NT2/D1 (cell line): ENCODE data around the gene KIFBP.
"Not testable (repeated sequence)": the region's sequence is repeated elsewhere in the genome, so short reads cannot be mapped to it uniquely, and the experiment has no call there.

Experiments used
- YY1 ChIP-seq: IDR thresholded peaks from 2 replicates; pipeline ENCODE4 v1.6.1; 2011; ENCODE audit not compliant: insufficient read length, insufficient read depth
- ZNF274 ChIP-seq: IDR thresholded peaks from 2 replicates; pipeline ENCODE4 v1.6.1; 2011; ENCODE audit warnings: mild to moderate bottlenecking, low read depth, low read length

DNA sequence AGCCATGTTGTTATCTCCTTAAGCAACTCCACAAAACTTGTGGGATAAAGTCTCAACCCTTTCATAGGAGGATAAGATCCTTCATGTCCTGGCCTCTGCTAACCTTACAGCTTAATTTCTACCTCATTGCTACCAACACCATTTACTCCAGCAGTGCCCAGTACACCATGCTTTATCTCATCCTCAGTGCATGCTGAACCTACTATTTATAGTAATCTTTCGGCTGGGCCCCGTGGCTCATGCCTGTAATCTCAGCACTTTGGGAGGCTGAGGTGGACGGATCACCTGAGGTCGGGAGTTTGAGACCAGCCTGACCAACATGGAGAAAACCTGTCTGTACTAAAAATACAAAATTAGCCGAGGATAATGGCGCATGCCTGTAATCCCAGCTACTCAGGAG lies 8.9 kb upstream of the KIFBP start:
- not testable (repeated sequence) for TF ChIP-seq YY1, ZNF274
